ENCODE results near the gene ERGIC2. TPM values are rescaled to one million over a fixed set of nuclear protein-coding genes. Genes with fewer than 3 reads are reported as not detected.
"Not testable (repeated sequence)": the region's sequence is repeated elsewhere in the genome, so short reads cannot be mapped to it uniquely, and the experiment has no call there.

Gene ERGIC2
- total and polyA plus RNA-seq, 5 donors: 78.2 to 111 (median 99.8) TPM

DNA sequence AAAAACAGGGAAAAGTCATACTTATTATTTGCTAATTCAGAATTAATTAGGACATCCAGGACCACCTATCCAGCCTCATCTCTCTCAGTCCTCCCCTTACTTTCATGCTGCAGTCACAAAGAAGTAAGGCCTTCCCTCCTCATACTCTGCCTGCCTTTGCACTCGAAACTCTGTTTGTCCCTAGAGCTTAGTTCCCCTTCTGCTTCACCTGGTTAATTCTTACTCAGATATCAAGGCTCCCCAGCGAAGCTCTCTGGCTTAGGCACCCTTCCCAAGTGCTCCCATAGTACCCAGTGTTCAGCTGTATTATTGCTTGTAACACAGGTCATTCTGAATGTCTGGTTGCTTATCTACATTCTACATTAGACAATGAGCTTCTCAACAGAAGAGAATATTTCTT, 81.3 kb downstream of the ERGIC2 start:
- intact Hi-C loops (cut with DNase I): no loop called here
- WGBS: 71% methylated on average over 2 of the region's 2 CpGs

DNA sequence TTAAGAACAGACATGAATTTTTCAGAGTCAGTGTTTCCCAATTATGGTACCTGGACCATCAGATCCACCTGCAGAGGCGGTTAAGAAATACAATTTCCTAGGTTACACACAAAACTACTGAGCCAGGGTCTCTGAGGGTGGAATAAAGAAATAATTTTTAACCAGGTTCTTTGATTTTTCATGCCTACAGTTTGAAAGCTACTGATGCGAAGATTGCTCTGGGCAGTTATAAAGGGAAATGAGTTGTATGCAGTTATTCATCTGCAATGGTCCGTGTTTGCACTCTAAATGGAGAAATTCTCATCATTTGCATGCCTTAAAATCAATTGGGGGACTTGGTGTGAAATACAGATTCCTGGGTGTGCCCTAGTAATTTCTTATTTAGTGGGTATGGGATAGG, 89.7 kb downstream of the ERGIC2 start:
- Histone ChIP-seq H3K4me3 (ENCODE audit: low read length) (no peak overlapping the region), H3K27ac (ENCODE audit: low read length) (no peak overlapping the region), H3K4me1 (ENCODE audit: control insufficient read depth, insufficient read depth, low read length) (no peaks in the 10 kb centered on the region), H3K27me3 (ENCODE audit: control insufficient read depth, insufficient read depth) (no peaks in the 10 kb centered on the region), H3K9me3 (ENCODE audit: control insufficient read depth, low read length) (no peaks in the 10 kb centered on the region)
- WGBS: 97% methylated on average over 3 of the region's 3 CpGs
- DNase-seq (no peak), ATAC-seq (no peak)
- intact Hi-C loops (cut with DNase I): no loop called here

More for the DNA sequence above, 81.3 kb downstream of the ERGIC2 start:
- no peak overlapping the region for H3K27ac ChIP-seq (ENCODE audit: low read length)
- ATAC-seq: no peak
- no peaks in the 10 kb centered on the region for H3K27me3 ChIP-seq (ENCODE audit: control insufficient read depth, insufficient read depth)
- no peak for DNase-seq
- H3K9me3 ChIP-seq (ENCODE audit: control insufficient read depth, low read length): no peaks in the 10 kb centered on the region
- H3K4me3 ChIP-seq (ENCODE audit: low read length): no peak overlapping the region
- H3K4me1 ChIP-seq (ENCODE audit: control insufficient read depth, insufficient read depth, low read length): no peaks in the 10 kb centered on the region

DNA sequence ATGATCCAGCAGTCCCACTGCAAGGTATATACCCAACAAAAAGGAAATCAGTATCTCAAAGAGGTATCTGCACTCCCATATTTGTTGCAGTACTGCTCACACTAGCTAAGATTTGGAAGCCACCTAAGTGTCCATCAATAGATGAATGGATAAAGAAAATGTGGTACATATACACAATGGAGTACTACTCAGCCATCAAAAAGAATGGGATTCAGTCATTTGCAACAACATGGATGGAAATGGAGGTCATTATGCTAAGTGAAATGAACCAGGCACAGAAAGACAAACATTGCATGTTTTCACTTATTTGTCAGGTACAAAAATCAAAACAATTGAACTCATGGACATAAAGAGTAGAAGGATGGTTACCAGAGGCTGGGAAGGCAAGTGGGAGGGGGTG, 90.5 kb downstream of the ERGIC2 start:
- ATAC-seq; H3K4me3 ChIP-seq (ENCODE audit: low read length); DNase-seq; H3K9me3 ChIP-seq (ENCODE audit: control insufficient read depth, low read length); H3K27ac ChIP-seq (ENCODE audit: low read length); intact Hi-C loops (cut with DNase I); H3K27me3 ChIP-seq (ENCODE audit: control insufficient read depth, insufficient read depth); H3K4me1 ChIP-seq (ENCODE audit: control insufficient read depth, insufficient read depth, low read length): not testable (repeated sequence)

DNA sequence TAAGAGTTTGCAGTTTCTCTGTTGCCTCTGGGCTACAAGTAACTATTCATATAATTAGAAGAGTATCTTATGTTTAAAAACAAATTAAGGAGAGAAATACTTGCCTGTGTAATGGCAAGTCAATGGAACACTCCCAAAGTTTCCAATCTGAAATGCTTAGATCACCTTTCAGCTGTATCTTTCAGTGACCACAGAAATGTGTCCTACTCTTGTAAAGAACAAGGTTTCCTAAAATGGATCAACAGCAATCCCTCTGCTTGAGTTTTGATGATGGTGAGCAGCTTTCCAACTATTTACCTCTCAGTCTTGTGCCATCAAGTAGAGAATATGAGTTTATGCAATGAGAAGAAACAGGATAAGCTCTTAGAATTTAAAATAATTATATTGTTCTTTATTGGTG, 92.9 kb downstream of the ERGIC2 start:
- ATAC-seq (no peak), DNase-seq (no peak)
- Histone ChIP-seq H3K4me3 (ENCODE audit: low read length) (no peak overlapping the region), H3K27me3 (ENCODE audit: control insufficient read depth, insufficient read depth) (no peaks in the 10 kb centered on the region), H3K9me3 (ENCODE audit: control insufficient read depth, low read length) (no peaks in the 10 kb centered on the region), H3K27ac (ENCODE audit: low read length) (no peak overlapping the region), H3K4me1 (ENCODE audit: control insufficient read depth, insufficient read depth, low read length) (no peaks in the 10 kb centered on the region)
- intact Hi-C loops (cut with DNase I): no loop called here

DNA sequence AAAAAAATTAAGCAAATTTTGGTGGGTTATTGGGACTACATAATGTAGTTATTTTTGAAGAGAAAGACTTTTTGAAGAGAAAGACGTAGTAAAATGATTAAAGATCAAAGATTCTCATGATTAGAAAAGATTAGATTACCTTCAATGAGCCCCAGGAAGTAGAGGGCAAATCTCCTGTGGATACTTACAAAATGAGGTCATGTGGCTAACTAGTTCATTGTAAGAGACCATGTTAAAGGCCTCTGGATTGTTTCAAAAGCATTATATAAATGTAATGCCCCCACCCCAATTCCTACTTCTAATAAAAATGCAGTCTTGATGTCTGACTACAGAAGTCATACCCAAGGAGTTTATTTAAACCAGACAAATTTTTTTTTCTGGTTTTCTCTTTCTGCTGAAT, 93.3 kb downstream of the ERGIC2 start:
- intact Hi-C loops (cut with DNase I): no loop called here
- no peak overlapping the region for H3K4me3 ChIP-seq (ENCODE audit: low read length)
- H3K27me3 ChIP-seq (ENCODE audit: control insufficient read depth, insufficient read depth): no peaks in the 10 kb centered on the region
- 79% methylated on average over 1 of the region's 1 CpG for WGBS
- DNase-seq: no peak
- ATAC-seq: no peak
- H3K9me3 ChIP-seq (ENCODE audit: control insufficient read depth, low read length): no peaks in the 10 kb centered on the region
- H3K4me1 ChIP-seq (ENCODE audit: control insufficient read depth, insufficient read depth, low read length): no peaks in the 10 kb centered on the region
- H3K27ac ChIP-seq (ENCODE audit: low read length): no peak overlapping the region

Other genes starting within 250 kb of the ERGIC2 start
- 1 to 10 TPM; 4.0 to 9.7 (median 5.7) TPM for gene FAR2, start 231.9 kb downstream of the ERGIC2 start, total RNA-seq
- 2.5 TPM for gene FAR2, start 231.9 kb downstream of the ERGIC2 start, polyA plus RNA-seq
- gene OVCH1, start 116.5 kb upstream of the ERGIC2 start, total RNA-seq: under 1 TPM; 0.11 to 0.20 (median 0.12) TPM
- 0.07 TPM for gene OVCH1, start 116.5 kb upstream of the ERGIC2 start, polyA plus RNA-seq